Measurements from ENCODE around the gene CGB5. TPM values are rescaled to one million over a fixed set of nuclear protein-coding genes. Genes with fewer than 3 reads are reported as not detected.
"Not testable (repeated sequence)": the region's sequence is repeated elsewhere in the genome, so short reads cannot be mapped to it uniquely, and the experiment has no call there.

The CGB5 gene
- total RNA-seq, 1 donor from 2014 or later: not detected

GRCh38 chr19:49020931-49021895, 22.4 kb upstream of the CGB5 start:
- DNase-seq: no peak

- no peak for DNase-seq
Measured at GRCh38 chr19:49022116-49022515, 21.5 kb upstream of the CGB5 start.

GRCh38 chr19:49024233-49024632, 19.4 kb upstream of the CGB5 start, which contains the start of gene CGB3:
Gene CGB3, minus strand, starts transcription at chr19:49024333. Its CDS starts 362 bp downstream, at chr19:49023971.
- DNase-seq: not testable (repeated sequence)

GRCh38 chr19:49025088-49025487, 18.6 kb upstream of the CGB5 start:
- not testable (repeated sequence) for DNase-seq

- not testable (repeated sequence) for DNase-seq
Measured at GRCh38 chr19:49025599-49025998, 18.0 kb upstream of the CGB5 start.

GRCh38 chr19:49028686-49029085, 15.0 kb upstream of the CGB5 start:
- not testable (repeated sequence) for DNase-seq

- not testable (repeated sequence) for DNase-seq
Measured at GRCh38 chr19:49029749-49030148, 13.9 kb upstream of the CGB5 start.

- DNase-seq: not testable (repeated sequence)
Measured at GRCh38 chr19:49030323-49030722, 13.3 kb upstream of the CGB5 start.

- DNase-seq: not testable (repeated sequence)
Measured at GRCh38 chr19:49031642-49032301, 11.9 kb upstream of the CGB5 start, which contains the start of gene CGB2. Gene CGB2, plus strand, starts transcription at chr19:49031890. Its CDS starts 206 bp downstream, at chr19:49032096.

GRCh38 chr19:49036815-49037214, 6.8 kb upstream of the CGB5 start, which contains the start of gene CGB1:
Gene CGB1, minus strand, starts transcription at chr19:49036895. Its CDS starts 184 bp downstream, at chr19:49036711.
- DNase-seq: not testable (repeated sequence)

- not testable (repeated sequence) for DNase-seq
Measured at GRCh38 chr19:49038111-49038510, 5.5 kb upstream of the CGB5 start.

- DNase-seq: not testable (repeated sequence)
Measured at GRCh38 chr19:49038557-49039276, 4.9 kb upstream of the CGB5 start.

- DNase-seq: not testable (repeated sequence)
Measured at GRCh38 chr19:49039736-49040135, 3.9 kb upstream of the CGB5 start.

GRCh38 chr19:49042177-49042576, 1.5 kb upstream of the CGB5 start:
- DNase-seq: no peak

GRCh38 chr19:49042666-49043065, 982 bp upstream of the CGB5 start:
- not testable (repeated sequence) for DNase-seq

GRCh38 chr19:49049011-49049410, 5.4 kb downstream of the CGB5 start, which contains the start of gene CGB8:
Gene CGB8, minus strand, starts transcription at chr19:49049111. Its CDS starts 372 bp downstream, at chr19:49048739.
- not testable (repeated sequence) for DNase-seq

- not testable (repeated sequence) for DNase-seq
Measured at GRCh38 chr19:49049834-49050233, 6.2 kb downstream of the CGB5 start.

- DNase-seq: not testable (repeated sequence)
Measured at GRCh38 chr19:49050376-49051033, 6.9 kb downstream of the CGB5 start.

- DNase-seq: no peak
Measured at GRCh38 chr19:49056101-49056901, 12.7 kb downstream of the CGB5 start.

GRCh38 chr19:49056902-49057596, 13.4 kb downstream of the CGB5 start:
- DNase-seq: not testable (repeated sequence)

Measured in occipital lobe (tissue), 2 donors.